Upper lobe of left lung (tissue), 6 donors: ENCODE data around the gene TRO. TPM values are rescaled to one million over a fixed set of nuclear protein-coding genes. Genes with fewer than 3 reads are reported as not detected.

ENCODE experiments used
- ATAC-seq, 2 donors: fragments of 200-7000 bp; cut with Tn5 transposase; one replicate each; pipeline ENCODE4 v1.9.1; 2022; ENCODE audit warnings: mild to moderate bottlenecking in 2 of 2, moderate library complexity in 2 of 2; ENCODE audit not compliant: low FRiP score in 2 of 2
- DNase-seq, 2 donors: peaks; one replicate each; pipeline ENCODE4 v3.0.0-alpha.2; 2019 to 2020
- H3K27ac ChIP-seq, 4 donors: fragments of 200-600 bp; sonication (generic); one replicate each; pipeline ENCODE4 v1.5.1; 2016 to 2019
- H3K27me3 ChIP-seq, 4 donors: fragments of 200-600 bp; sonication (generic); one replicate each; pipeline ENCODE4 v1.5.1; 2017 to 2019
- H3K36me3 ChIP-seq, 4 donors: fragments of 200-600 bp; sonication (generic); one replicate each; pipeline ENCODE4 v1.5.1; 2016 to 2019
- H3K4me1 ChIP-seq, 4 donors: fragments of 200-600 bp; sonication (generic); one replicate each; pipeline ENCODE4 v1.5.1; 2018 to 2019
- H3K4me3 ChIP-seq, 4 donors: fragments of 200-600 bp; sonication (generic); one replicate each; pipeline ENCODE4 v1.5.1; 2017 to 2019; ENCODE audit warnings: mild to moderate bottlenecking in 2 of 4, moderate library complexity in 1 of 4
- H3K9me3 ChIP-seq, 4 donors: fragments of 200-600 bp; sonication (generic); one replicate each; pipeline ENCODE4 v1.5.1; 2018 to 2019
- EP300 ChIP-seq, 4 donors: sonication (generic); formaldehyde crosslinking; IDR thresholded peaks; one replicate each; pipeline ENCODE4 v1.5.1; 2017; ENCODE audit warnings: antibody characterized with exemption in 4 of 4, control low read depth in 2 of 4
- POLR2A ChIP-seq, 4 donors: fragments of 450-650 bp; IDR thresholded peaks; one replicate each; pipeline ENCODE4 v1.5.1; 2016 to 2017; ENCODE audit warnings: antibody characterized with exemption in 4 of 4, mild to moderate bottlenecking in 2 of 4
- POLR2AphosphoS5 ChIP-seq, 2 donors: sonication (generic); formaldehyde crosslinking; IDR thresholded peaks; one replicate each; pipeline ENCODE4 v1.5.1; 2017; ENCODE audit warnings: antibody characterized with exemption in 2 of 2
- WGBS, 2 donors: methylation state at CpG; one replicate each; pipeline ENCODE4 v1.1.5; 2017 to 2018; 5-methylcytosine and 5-hydroxymethylcytosine counted together
- total RNA-seq, 6 donors: library from RNA; depleted of rRNA in 4 of 6; stranded (reverse); fragments of >200 nt in 4 of 6; gene quantifications; one replicate each; pipeline versions ENCODE4 v1.1.0 to v1.2.1, GENCODE V29; 2016 to 2021
- TF ChIP-seq, protein P1 (sequence below), 6 experiments: fragments of 450-650 bp in 4 of 6; fragments of 200-600 bp in 2 of 6; sonication (generic) in 2 of 6; IDR thresholded peaks; one replicate each; pipeline ENCODE4 v1.5.1; 2016 to 2019; ENCODE audit warnings: antibody characterized with exemption in 6 of 6
- donor health status: DM: no; HTN: no; CAD: no; lungs with moderate emphysema.
- donor health status: DM: no; HTN: yes; CAD: no; lungs with severe emphysema.

Gene TRO
- total RNA-seq, 6 donors from 2014 or later = 2.0 to 9.4 (median 4.8) TPM

DNA sequence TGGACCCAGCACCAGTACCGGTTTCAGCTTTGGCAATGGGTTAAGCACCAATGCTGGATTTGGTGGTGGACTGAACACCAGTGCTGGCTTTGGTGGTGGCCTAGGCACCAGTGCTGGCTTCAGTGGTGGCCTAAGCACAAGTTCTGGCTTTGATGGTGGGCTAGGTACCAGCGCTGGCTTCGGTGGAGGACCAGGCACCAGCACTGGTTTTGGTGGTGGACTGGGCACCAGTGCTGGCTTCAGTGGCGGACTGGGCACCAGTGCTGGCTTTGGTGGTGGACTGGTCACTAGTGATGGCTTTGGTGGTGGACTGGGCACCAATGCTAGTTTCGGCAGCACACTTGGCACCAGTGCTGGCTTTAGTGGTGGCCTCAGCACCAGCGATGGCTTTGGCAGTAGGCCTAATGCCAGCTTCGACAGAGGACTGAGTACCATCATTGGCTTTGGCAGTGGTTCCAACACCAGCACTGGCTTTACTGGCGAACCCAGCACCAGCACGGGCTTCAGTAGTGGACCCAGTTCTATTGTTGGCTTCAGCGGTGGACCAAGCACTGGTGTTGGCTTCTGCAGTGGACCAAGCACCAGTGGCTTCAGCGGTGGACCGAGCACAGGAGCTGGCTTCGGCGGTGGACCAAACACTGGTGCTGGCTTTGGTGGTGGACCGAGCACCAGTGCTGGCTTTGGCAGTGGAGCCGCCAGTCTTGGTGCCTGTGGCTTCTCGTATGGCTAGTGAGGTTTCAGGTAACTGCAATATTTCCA is 9.8 kb downstream of the TRO start:
- ATAC-seq (no peak), DNase-seq (peak in 1 of 2 donors; percentile 24)
- WGBS, 2 donors = 85 to 93% methylated on average over 2 to 15 of the region's 17 CpGs
- no peaks in the 10 kb centered on the region for H3K27me3 ChIP-seq
- H3K27ac ChIP-seq = no peak overlapping the region
- H3K4me1 ChIP-seq = no peaks in the 10 kb centered on the region
- H3K36me3 ChIP-seq = peaks cover 0 to 5% (median 0%) of the 10 kb centered on the region in 4 donors
- no peak overlapping the region for H3K4me3 ChIP-seq
- H3K9me3 ChIP-seq = no peaks in the 10 kb centered on the region
- TF ChIP-seq, protein P1, sequence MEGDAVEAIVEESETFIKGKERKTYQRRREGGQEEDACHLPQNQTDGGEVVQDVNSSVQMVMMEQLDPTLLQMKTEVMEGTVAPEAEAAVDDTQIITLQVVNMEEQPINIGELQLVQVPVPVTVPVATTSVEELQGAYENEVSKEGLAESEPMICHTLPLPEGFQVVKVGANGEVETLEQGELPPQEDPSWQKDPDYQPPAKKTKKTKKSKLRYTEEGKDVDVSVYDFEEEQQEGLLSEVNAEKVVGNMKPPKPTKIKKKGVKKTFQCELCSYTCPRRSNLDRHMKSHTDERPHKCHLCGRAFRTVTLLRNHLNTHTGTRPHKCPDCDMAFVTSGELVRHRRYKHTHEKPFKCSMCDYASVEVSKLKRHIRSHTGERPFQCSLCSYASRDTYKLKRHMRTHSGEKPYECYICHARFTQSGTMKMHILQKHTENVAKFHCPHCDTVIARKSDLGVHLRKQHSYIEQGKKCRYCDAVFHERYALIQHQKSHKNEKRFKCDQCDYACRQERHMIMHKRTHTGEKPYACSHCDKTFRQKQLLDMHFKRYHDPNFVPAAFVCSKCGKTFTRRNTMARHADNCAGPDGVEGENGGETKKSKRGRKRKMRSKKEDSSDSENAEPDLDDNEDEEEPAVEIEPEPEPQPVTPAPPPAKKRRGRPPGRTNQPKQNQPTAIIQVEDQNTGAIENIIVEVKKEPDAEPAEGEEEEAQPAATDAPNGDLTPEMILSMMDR (IDR thresholded peaks at IDR 0.05) = no peak
- no peak for TF ChIP-seq POLR2A (IDR thresholded peaks at IDR 0.05)
- no peak for TF ChIP-seq POLR2AphosphoS5 (IDR thresholded peaks at IDR 0.05)
- no peak for TF ChIP-seq EP300 (IDR thresholded peaks at IDR 0.05)

DNA sequence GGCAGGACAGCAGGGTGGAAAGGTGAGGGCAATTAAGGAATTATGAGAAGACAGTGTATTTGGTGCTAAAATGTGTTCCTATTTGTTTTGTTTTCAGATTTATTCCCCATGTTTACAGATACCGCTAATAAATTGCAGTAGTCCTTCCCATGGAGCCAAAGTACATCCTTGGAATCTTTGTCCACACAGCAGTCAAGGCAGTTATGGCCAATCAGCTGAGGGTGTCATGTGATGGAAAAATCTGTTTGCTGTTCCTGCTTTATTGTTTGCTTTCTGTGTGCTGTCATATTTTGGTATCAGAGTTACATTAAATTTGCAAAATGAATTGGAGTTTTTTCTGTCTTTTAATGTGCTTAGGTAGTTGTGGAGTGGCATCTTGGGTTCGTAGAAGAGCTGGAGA is 10.5 kb downstream of the TRO start:
- WGBS, 2 donors = 69 to 93% methylated on average over 2 of the region's 2 CpGs

DNA sequence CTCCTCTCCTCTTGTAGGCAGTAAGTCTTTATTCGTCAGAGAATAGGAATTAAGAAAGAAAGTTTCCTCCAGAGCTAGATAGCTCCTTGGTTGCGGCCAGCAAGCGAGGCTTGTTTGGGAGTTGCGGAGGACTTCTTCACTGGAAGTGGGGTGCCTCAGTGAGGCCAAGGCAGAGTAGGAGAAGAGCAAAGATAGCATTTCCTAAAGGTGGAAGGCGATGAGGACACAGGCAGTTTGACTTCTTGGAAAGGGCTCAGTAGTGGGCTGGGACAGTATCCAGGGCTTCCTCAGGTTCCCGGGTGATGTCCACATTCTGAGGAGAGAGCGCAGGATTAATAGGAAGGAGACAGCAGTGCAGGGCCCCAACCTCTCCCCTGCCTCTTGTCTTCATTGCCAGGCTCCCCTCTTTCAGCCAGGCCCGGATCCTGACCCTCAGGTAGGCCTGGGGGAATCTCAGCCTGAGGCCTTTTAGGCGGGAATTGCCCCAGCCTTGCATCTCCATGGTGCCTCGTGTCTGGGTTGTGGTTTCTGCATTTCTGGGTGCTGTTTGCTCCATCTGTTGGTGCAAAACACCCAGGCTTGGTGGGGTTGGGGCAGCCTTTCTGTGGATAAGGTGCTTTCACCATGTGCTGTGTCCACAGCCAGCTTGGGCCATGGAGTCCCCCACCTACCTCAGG is 12.7 kb downstream of the TRO start:
- no peaks in the 10 kb centered on the region for H3K4me1 ChIP-seq
- ATAC-seq (no peak), DNase-seq (no peak)
- H3K27ac ChIP-seq = no peak overlapping the region
- no peaks in the 10 kb centered on the region for H3K27me3 ChIP-seq
- no peak for TF ChIP-seq POLR2AphosphoS5 (IDR thresholded peaks at IDR 0.05)
- TF ChIP-seq EP300 (IDR thresholded peaks at IDR 0.05) = no peak
- TF ChIP-seq POLR2A (IDR thresholded peaks at IDR 0.05) = no peak
- TF ChIP-seq, protein P1 (IDR thresholded peaks at IDR 0.05) = no peak
- H3K4me3 ChIP-seq = no peak overlapping the region
- WGBS, 2 donors = 68 to 100% methylated on average over 1 to 10 of the region's 10 CpGs
- peaks cover 0 to 5% (median 0%) of the 10 kb centered on the region in 4 donors for H3K36me3 ChIP-seq
- no peaks in the 10 kb centered on the region for H3K9me3 ChIP-seq

More for the DNA sequence above, 10.5 kb downstream of the TRO start:
- no peak overlapping the region for H3K27ac ChIP-seq
- H3K9me3 ChIP-seq = no peaks in the 10 kb centered on the region
- peaks cover 0 to 5% (median 0%) of the 10 kb centered on the region in 4 donors for H3K36me3 ChIP-seq
- no peak for ATAC-seq
- H3K27me3 ChIP-seq = no peaks in the 10 kb centered on the region
- no peaks in the 10 kb centered on the region for H3K4me1 ChIP-seq
- no peak for DNase-seq
- no peak overlapping the region for H3K4me3 ChIP-seq
- TF ChIP-seq EP300 (IDR thresholded peaks at IDR 0.05) (no peak), POLR2A (IDR thresholded peaks at IDR 0.05) (no peak), POLR2AphosphoS5 (IDR thresholded peaks at IDR 0.05) (no peak)
- TF ChIP-seq, protein P1 (IDR thresholded peaks at IDR 0.05) = no peak

DNA sequence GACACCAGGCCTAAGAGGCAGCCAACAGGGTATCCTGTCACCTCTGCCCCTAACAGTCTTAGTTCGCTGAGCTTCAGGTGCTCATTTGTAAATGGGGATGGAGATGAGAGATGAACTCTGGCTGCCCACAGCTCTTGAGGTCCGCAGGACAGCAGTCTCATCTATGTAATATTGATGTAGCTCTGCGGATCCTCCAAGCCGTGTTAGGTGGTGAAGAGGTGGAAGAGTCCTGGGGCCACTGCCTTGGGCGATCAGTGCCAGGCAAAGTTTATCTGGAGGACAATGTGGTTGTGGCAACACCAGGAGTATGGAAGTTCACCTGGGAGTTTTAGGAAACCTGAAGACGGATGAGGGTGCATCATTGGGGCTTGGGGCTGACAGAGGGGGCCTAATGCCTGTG is 13.4 kb downstream of the TRO start:
- DNase-seq (no peak), ATAC-seq (no peak)
- Histone ChIP-seq H3K36me3 (peaks cover 0 to 1% (median 0%) of the 10 kb centered on the region in 4 donors), H3K27ac (no peak overlapping the region), H3K4me1 (no peaks in the 10 kb centered on the region), H3K4me3 (no peak overlapping the region), H3K9me3 (no peaks in the 10 kb centered on the region), H3K27me3 (no peaks in the 10 kb centered on the region)
- WGBS, 2 donors = 80 to 85% methylated on average over 5 to 6 of the region's 6 CpGs
- TF ChIP-seq POLR2A (IDR thresholded peaks at IDR 0.05) (no peak), EP300 (IDR thresholded peaks at IDR 0.05) (no peak), POLR2AphosphoS5 (IDR thresholded peaks at IDR 0.05) (no peak)

DNA sequence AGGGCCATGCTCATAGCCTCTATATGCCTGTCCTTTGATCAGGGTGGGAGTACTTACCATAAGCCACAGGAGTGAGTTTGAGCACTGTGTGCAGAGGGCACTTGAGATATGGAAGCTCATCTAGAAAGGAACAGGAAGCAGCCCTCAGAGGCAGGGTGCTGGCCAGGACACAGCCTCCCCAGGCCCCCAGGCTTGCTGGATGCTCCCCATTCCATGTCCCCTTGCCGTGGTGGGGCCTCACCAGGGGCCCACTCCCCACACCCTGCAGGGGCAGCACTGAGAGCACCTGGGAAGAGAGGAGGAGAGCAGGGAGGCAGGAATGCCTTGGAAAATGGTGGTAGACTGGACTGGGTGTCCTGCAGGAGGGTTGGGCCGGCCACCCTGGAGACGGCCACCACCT is 14.3 kb downstream of the TRO start:
- no peaks in the 10 kb centered on the region for H3K9me3 ChIP-seq
- peak in 1 of 2 donors; percentile 13 for DNase-seq
- no peaks in the 10 kb centered on the region for H3K4me1 ChIP-seq
- TF ChIP-seq EP300 (IDR thresholded peaks at IDR 0.05) = no peak
- TF ChIP-seq POLR2AphosphoS5 (IDR thresholded peaks at IDR 0.05) = no peak
- TF ChIP-seq POLR2A (IDR thresholded peaks at IDR 0.05) = no peak
- TF ChIP-seq, protein P1 (IDR thresholded peaks at IDR 0.05) = no peak
- no peak overlapping the region for H3K4me3 ChIP-seq
- WGBS, 2 donors = 69% methylated on average over 3 of the region's 3 CpGs; no CpG with 5 or more reads in 1 of the 2 donors
- no peaks in the 10 kb centered on the region for H3K27me3 ChIP-seq
- ATAC-seq = no peak
- H3K36me3 ChIP-seq = no peaks in the 10 kb centered on the region
- H3K27ac ChIP-seq = no peak overlapping the region
